Prostate gland (tissue), 2 donors: Measurements from ENCODE around the gene ECSIT. TPM values are rescaled to one million over a fixed set of nuclear protein-coding genes. Genes with fewer than 3 reads are reported as not detected.

ENCODE experiments used
- DNase-seq: peaks from one replicate; pipeline ENCODE4 v3.0.0-alpha.2; 2019; ENCODE audit warnings: low spot score
- H3K27ac ChIP-seq, 2 donors: fragments of 200-600 bp; sonication (generic); 2 replicates each; pipeline ENCODE4 v1.5.1; 2017 to 2019
- H3K27me3 ChIP-seq: fragments of 200-600 bp; sonication (generic); replicated peaks from 2 replicates; pipeline ENCODE4 v1.5.1; 2019; ENCODE audit not compliant: insufficient read depth
- H3K36me3 ChIP-seq, 2 donors: fragments of 200-600 bp; sonication (generic); 1 replicate in 1 of 2; 2 replicates in 1 of 2; pipeline versions ENCODE4 v1.5.1 to v1.8.1; 2017 to 2019
- H3K4me1 ChIP-seq: fragments of 200-600 bp; sonication (generic); replicated peaks from 2 replicates; pipeline ENCODE4 v1.5.1; 2019
- H3K4me3 ChIP-seq, 2 donors: fragments of 200-600 bp; sonication (generic); 2 replicates each; pipeline ENCODE4 v1.5.1; 2017 to 2019
- H3K9me3 ChIP-seq: fragments of 200-600 bp; sonication (generic); 2 replicates; pipeline ENCODE4 v1.5.1; 2017
- POLR2A ChIP-seq: fragments of 450-650 bp; IDR thresholded peaks from one replicate; pipeline ENCODE4 v1.6.1; 2016; ENCODE audit warnings: antibody characterized with exemption, mild to moderate bottlenecking
- POLR2AphosphoS5 ChIP-seq: sonication (generic); formaldehyde crosslinking; IDR thresholded peaks from one replicate; pipeline ENCODE4 v1.6.1; 2017; ENCODE audit warnings: antibody characterized with exemption
- WGBS: methylation state at CpG from one replicate; pipeline ENCODE4 v1.1.5; 2018; 5-methylcytosine and 5-hydroxymethylcytosine counted together
- intact Hi-C: fragments of 100-400 bp; cut with DNase I; formaldehyde crosslinking; loops from one replicate; pipeline ENCODE4 v1.14.2; 2022
- total RNA-seq, 2 donors: library from RNA; depleted of rRNA; stranded (reverse); fragments of >200 nt; gene quantifications; one replicate each; pipeline ENCODE4 v1.1.0, GENCODE V29; 2016
- TF ChIP-seq, protein P1 (sequence below), 4 experiments: fragments of 200-600 bp in 2 of 4; fragments of 450-650 bp in 2 of 4; sonication (generic) in 2 of 4; IDR thresholded peaks; 1 replicate in 3 of 4; 2 replicates in 1 of 4; pipeline ENCODE4 v1.5.1; 2016 to 2019; ENCODE audit warnings: antibody characterized with exemption in 4 of 4, mild to moderate bottlenecking in 2 of 4, moderate library complexity in 2 of 4

ECSIT gene
- total RNA-seq, 2 donors from 2014 or later: 93.0 to 94.7 TPM

DNA sequence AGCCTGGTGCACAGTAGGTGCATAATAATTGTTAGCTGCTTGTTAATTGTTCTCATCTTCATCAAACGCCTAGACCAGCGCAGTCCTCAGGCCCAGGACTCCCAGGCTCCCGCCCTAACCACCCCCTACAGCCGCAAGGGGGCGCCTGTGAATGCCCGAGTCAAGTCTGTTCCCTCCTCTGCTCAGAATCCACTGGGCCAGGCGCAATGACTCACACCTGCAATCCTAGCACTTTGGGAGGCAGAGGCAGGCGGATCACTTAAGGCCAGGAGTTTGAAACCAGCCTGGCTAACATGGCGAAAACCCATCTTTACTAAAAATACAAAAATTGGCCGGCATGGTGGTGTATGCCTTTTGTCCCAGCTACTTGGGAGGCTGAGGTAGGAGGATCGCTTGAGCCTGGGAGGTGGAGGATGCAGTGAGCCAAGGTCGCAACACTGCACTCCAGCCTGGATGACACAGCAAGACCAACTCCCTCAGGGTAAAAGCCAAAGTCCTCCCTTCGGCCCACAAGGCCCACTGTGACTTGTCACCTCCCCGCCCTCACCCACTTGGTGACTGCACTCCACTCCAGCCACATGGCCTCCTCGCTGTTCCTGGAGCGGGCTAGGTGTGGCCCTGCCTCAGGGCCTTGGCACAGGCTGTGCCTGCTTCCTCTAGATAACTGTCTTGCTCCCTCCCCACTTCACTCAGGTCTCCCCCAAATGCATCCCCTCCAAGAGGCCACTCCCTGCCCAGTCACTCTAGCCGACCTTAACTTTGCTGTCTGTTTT lies 32.4 kb downstream of the ECSIT start:
- Histone ChIP-seq H3K4me3 (no peak overlapping the region), H3K9me3 (no peaks in the 10 kb centered on the region), H3K27ac (no peak overlapping the region), H3K27me3 (no peaks in the 10 kb centered on the region), H3K36me3 (no peaks in the 10 kb centered on the region), H3K4me1 (no peaks in the 10 kb centered on the region)
- WGBS: 71% methylated on average over 17 of the region's 17 CpGs
- DNase-seq: peak; percentile 21
- TF ChIP-seq, protein P1, sequence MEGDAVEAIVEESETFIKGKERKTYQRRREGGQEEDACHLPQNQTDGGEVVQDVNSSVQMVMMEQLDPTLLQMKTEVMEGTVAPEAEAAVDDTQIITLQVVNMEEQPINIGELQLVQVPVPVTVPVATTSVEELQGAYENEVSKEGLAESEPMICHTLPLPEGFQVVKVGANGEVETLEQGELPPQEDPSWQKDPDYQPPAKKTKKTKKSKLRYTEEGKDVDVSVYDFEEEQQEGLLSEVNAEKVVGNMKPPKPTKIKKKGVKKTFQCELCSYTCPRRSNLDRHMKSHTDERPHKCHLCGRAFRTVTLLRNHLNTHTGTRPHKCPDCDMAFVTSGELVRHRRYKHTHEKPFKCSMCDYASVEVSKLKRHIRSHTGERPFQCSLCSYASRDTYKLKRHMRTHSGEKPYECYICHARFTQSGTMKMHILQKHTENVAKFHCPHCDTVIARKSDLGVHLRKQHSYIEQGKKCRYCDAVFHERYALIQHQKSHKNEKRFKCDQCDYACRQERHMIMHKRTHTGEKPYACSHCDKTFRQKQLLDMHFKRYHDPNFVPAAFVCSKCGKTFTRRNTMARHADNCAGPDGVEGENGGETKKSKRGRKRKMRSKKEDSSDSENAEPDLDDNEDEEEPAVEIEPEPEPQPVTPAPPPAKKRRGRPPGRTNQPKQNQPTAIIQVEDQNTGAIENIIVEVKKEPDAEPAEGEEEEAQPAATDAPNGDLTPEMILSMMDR (IDR thresholded peaks at IDR 0.05): peak in 3 of 4 experiments; percentile 38 to 52 (median 44)
- no peak for TF ChIP-seq POLR2AphosphoS5
- intact Hi-C loops: loop anchor here (5.0 kb wide), 1 partner anchor 91 kb away; no protein-coding TSS in a partner anchor

- H3K36me3 ChIP-seq: no peaks in the 10 kb centered on the region
- H3K4me1 ChIP-seq: no peaks in the 10 kb centered on the region
- H3K9me3 ChIP-seq: no peaks in the 10 kb centered on the region
- TF ChIP-seq POLR2AphosphoS5: no peak
- TF ChIP-seq, protein P1 (IDR thresholded peaks at IDR 0.05): no peak
- TF ChIP-seq POLR2A: no peak
- no peak overlapping the region for H3K4me3 ChIP-seq
- H3K27me3 ChIP-seq: no peaks in the 10 kb centered on the region
- H3K27ac ChIP-seq: no peak overlapping the region
- no peak for DNase-seq
- intact Hi-C loops: loop anchor here (5.0 kb wide), 1 partner anchor 91 kb away; no protein-coding TSS in a partner anchor
- WGBS: 95% methylated on average over 22 of the region's 22 CpGs
Observed at GRCh38 chr19:11495885-11496284, 33.0 kb downstream of the ECSIT start.

DNA sequence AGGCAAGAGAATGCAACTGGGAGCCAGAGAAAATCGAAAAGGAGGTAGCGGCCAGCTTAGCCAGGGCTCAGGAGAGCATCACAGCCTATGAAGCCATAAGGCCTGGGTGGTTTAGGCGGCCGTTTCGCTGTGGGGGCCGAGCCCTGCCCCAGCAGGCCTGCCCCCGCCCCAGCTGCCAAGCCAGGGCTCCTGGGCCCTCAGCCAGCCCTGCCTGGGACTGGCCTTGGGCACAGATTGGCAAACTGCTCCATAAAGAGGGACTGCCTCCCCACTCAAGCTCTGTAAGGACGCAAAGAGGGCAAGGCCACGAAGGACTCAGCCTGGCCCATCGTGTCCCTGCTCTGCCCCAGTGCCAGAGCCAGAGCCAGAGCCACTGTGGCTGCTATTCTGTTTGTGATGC lies 33.5 kb downstream of the ECSIT start:
- no peak for DNase-seq
- H3K4me3 ChIP-seq: no peak overlapping the region
- no peaks in the 10 kb centered on the region for H3K36me3 ChIP-seq
- intact Hi-C loops: loop anchor here (5.0 kb wide), 1 partner anchor 92 kb away; no protein-coding TSS in a partner anchor
- no peak for TF ChIP-seq POLR2AphosphoS5
- TF ChIP-seq POLR2A: no peak
- TF ChIP-seq, protein P1 (IDR thresholded peaks at IDR 0.05): no peak
- no peak overlapping the region for H3K27ac ChIP-seq
- no peaks in the 10 kb centered on the region for H3K4me1 ChIP-seq
- H3K27me3 ChIP-seq: no peaks in the 10 kb centered on the region
- no peaks in the 10 kb centered on the region for H3K9me3 ChIP-seq
- 93% methylated on average over 10 of the region's 10 CpGs for WGBS

DNA sequence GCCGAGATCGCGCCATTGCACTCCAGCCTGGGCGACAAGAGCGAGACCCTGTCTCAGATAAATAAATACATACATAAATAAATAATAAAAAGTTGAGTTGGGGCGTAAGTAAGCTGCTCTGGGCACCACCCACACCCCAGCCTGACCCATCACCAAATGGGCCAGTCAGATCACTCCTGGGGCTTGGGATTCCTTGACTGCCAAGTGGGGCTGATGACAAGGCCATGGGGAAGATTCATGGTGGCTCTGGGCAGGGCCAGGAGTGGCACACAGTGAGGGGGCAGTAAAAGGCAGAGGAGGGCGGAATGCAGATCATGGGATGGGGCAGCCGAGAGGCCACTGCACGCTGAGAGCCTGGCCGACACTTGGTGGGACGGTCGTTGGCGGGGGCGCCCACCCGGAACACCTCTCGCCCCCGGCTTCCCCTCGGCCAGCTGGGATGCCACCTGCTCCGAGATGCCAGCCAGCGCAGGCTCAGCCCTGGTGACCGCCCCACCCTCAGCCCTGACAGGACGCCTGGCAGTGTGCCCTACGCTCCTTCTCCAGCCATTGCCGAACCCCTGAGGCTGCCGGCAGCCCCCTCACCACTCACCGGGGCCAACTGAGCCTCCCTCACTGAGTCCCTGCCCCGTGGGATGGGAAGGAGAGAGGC lies 34.2 kb downstream of the ECSIT start:
- TF ChIP-seq POLR2AphosphoS5 (no peak), POLR2A (no peak)
- TF ChIP-seq, protein P1 (IDR thresholded peaks at IDR 0.05): no peak
- intact Hi-C loops: loop anchor here (5.0 kb wide), 1 partner anchor 93 kb away; no protein-coding TSS in a partner anchor
- Histone ChIP-seq H3K27ac (no peak overlapping the region), H3K36me3 (no peaks in the 10 kb centered on the region), H3K4me3 (no peak overlapping the region), H3K27me3 (no peaks in the 10 kb centered on the region), H3K4me1 (no peaks in the 10 kb centered on the region), H3K9me3 (no peaks in the 10 kb centered on the region)
- 85% methylated on average over 25 of the region's 27 CpGs for WGBS
- DNase-seq: no peak
